Endometrial microvascular endothelial cells (primary cell): Measurements from ENCODE around the gene CD8A. TPM values are rescaled to one million over a fixed set of nuclear protein-coding genes. Genes with fewer than 3 reads are reported as not detected.

Source experiments
- in situ Hi-C: cut with HindIII; loops from 2 replicates; pipeline ENCODE4 v1.10.0; 2017; ENCODE audit warnings: low sequenced_read_pairs, low pct_unique_long_range_greater_than_20kb; ENCODE audit errors: inconsistent ontology term
- total RNA-seq: library from RNA; depleted of rRNA; stranded (reverse); fragments of >200 nt; gene quantifications from one replicate; pipeline ENCODE4 v1.2.3, GENCODE V29; 2015; ENCODE audit errors: inconsistent ontology term

CD8A gene
- total RNA-seq, 1 donor from 2014 or later = not detected

GRCh38 chr2:86783615-86784339 is 6.9 kb downstream of the CD8A start:
- in situ Hi-C loops = no loop called here

- in situ Hi-C loops = no loop called here
These were observed 8.0 kb downstream of the CD8A start for GRCh38 chr2:86782748-86783147.

- in situ Hi-C loops = no loop called here
These were observed 9.3 kb downstream of the CD8A start for GRCh38 chr2:86781363-86781762.

- in situ Hi-C loops = no loop called here
These were observed 10.7 kb downstream of the CD8A start for GRCh38 chr2:86779971-86780370.

GRCh38 chr2:86778957-86779356 is 11.8 kb downstream of the CD8A start:
- in situ Hi-C loops = no loop called here

GRCh38 chr2:86776532-86776931 is 14.2 kb downstream of the CD8A start:
- in situ Hi-C loops = no loop called here

GRCh38 chr2:86775338-86775737 is 15.4 kb downstream of the CD8A start:
- in situ Hi-C loops = no loop called here

- in situ Hi-C loops = no loop called here
These were observed 15.9 kb downstream of the CD8A start for GRCh38 chr2:86774862-86775261.

- in situ Hi-C loops = no loop called here
These were observed 18.1 kb downstream of the CD8A start for GRCh38 chr2:86772611-86773010.

GRCh38 chr2:86770816-86771301 is 19.9 kb downstream of the CD8A start:
- in situ Hi-C loops = no loop called here

- in situ Hi-C loops = no loop called here
These were observed 20.9 kb downstream of the CD8A start for GRCh38 chr2:86769838-86770237.

GRCh38 chr2:86768189-86768949 is 22.3 kb downstream of the CD8A start:
- in situ Hi-C loops = no loop called here

- in situ Hi-C loops = no loop called here
These were observed 25.4 kb downstream of the CD8A start for GRCh38 chr2:86765310-86765695.

- in situ Hi-C loops = no loop called here
These were observed 25.9 kb downstream of the CD8A start for GRCh38 chr2:86764661-86765309.

GRCh38 chr2:86760371-86760770 is 30.3 kb downstream of the CD8A start:
- in situ Hi-C loops = no loop called here

GRCh38 chr2:86758405-86758804 is 32.3 kb downstream of the CD8A start:
- in situ Hi-C loops = no loop called here

GRCh38 chr2:86753606-86754005 is 37.1 kb downstream of the CD8A start:
- in situ Hi-C loops = no loop called here

GRCh38 chr2:86752934-86753333 is 37.8 kb downstream of the CD8A start:
- in situ Hi-C loops = no loop called here

GRCh38 chr2:86751778-86752177 is 38.9 kb downstream of the CD8A start:
- in situ Hi-C loops = no loop called here
